B cell (primary cell): ENCODE results near the gene HPN. TPM values are rescaled to one million over a fixed set of nuclear protein-coding genes. Genes with fewer than 3 reads are reported as not detected.

Experiments
- ATAC-seq: fragments of 200-7000 bp; cut with Tn5 transposase; one replicate; pipeline ENCODE4 v1.10.0; 2021; ENCODE audit warnings: low read depth, mild to moderate bottlenecking, moderate number of reproducible peaks, moderate library complexity
- CTCF ChIA-PET: fragments of 350-600 bp; sonication (Branson Sonifier 250); formaldehyde crosslinking; loops from one replicate; lab custom pipeline; 2021; ENCODE audit warnings: antibody characterized with exemption, inconsistent platforms; lab: Charles Lee
- POLR2A ChIA-PET: fragments of 350-600 bp; sonication (Branson Sonifier 250); formaldehyde crosslinking; loops from one replicate; lab custom pipeline; 2021; ENCODE audit warnings: antibody characterized with exemption; lab: Charles Lee
- DNase-seq: peaks from one replicate; pipeline ENCODE4 v3.0.0; 2013
- H2AFZ ChIP-seq: 2 replicates; pipeline ENCODE4 v1.6.1; 2012; ENCODE audit warnings: mild to moderate bottlenecking, low read depth, low read length; ENCODE audit not compliant: insufficient read depth, poor library complexity, severe bottlenecking
- H3K27ac ChIP-seq, 2 donors: 1 replicate in 1 of 2; 2 replicates in 1 of 2; pipeline ENCODE4 v1.5.1; 2012 to 2013; ENCODE audit warnings: low read length in 2 of 2, mild to moderate bottlenecking in 2 of 2, moderate library complexity in 1 of 2
- H3K27me3 ChIP-seq, 4 experiments: fragments of 200-600 bp in 1 of 4; sonication (generic) in 1 of 4; replicated peaks in 1 of 4; 1 replicate in 2 of 4; 2 replicates in 2 of 4; pipeline versions ENCODE4 v1.6.1 to v1.7.0; 2013 to 2016; ENCODE audit warnings: low read length in 3 of 4, mild to moderate bottlenecking in 2 of 4, mixed read lengths in 1 of 4, moderate library complexity in 1 of 4; ENCODE audit not compliant: insufficient read depth in 4 of 4, control insufficient read depth in 3 of 4; ENCODE audit errors: control extremely low read depth in 1 of 4
- H3K36me3 ChIP-seq, 2 experiments: replicated peaks in 1 of 2; 1 replicate in 1 of 2; 2 replicates in 1 of 2; pipeline versions ENCODE4 v1.6.1 to v1.7.1; 2013; ENCODE audit warnings: low read length in 1 of 2; ENCODE audit not compliant: insufficient read depth in 2 of 2, control insufficient read depth in 1 of 2; ENCODE audit errors: control extremely low read depth in 1 of 2, extremely low read depth in 1 of 2
- H3K4me1 ChIP-seq, 2 donors: fragments of 200-600 bp in 1 of 2; sonication (generic) in 1 of 2; 1 replicate in 1 of 2; 2 replicates in 1 of 2; pipeline versions ENCODE4 v1.5.1 to v1.6.1; 2013 to 2017; ENCODE audit warnings: low read length in 2 of 2; ENCODE audit not compliant: control insufficient read depth in 2 of 2, insufficient read depth in 2 of 2
- H3K4me2 ChIP-seq: replicated peaks from 2 replicates; pipeline ENCODE3; 2012; ENCODE audit warnings: mild to moderate bottlenecking, low read depth, low read length; ENCODE audit not compliant: poor library complexity, severe bottlenecking
- H3K4me3 ChIP-seq, 5 experiments: fragments of 200-600 bp in 1 of 5; sonication (generic) in 1 of 5; 1 replicate in 3 of 5; 2 replicates in 2 of 5; pipeline versions ENCODE4 v1.5.1 to v1.7.0; 2011 to 2016; ENCODE audit warnings: low read length in 4 of 5, mild to moderate bottlenecking in 4 of 5, low read depth in 2 of 5, control low read depth in 1 of 5, moderate library complexity in 1 of 5; ENCODE audit not compliant: insufficient read depth in 1 of 5; ENCODE audit errors: control extremely low read depth in 1 of 5, extremely low read depth in 1 of 5
- H3K79me2 ChIP-seq: fragments of 200-600 bp; sonication (generic); one replicate; pipeline ENCODE4 v1.6.0; 2016; ENCODE audit warnings: low read length; ENCODE audit not compliant: control insufficient read depth, insufficient read depth
- H3K9ac ChIP-seq: fragments of 200-600 bp; sonication (generic); 2 replicates; pipeline ENCODE4 v1.6.1; 2017; ENCODE audit warnings: mild to moderate bottlenecking, low read length, moderate library complexity
- H3K9me3 ChIP-seq, 3 donors: one replicate each; pipeline versions ENCODE4 v1.6.1 to v1.7.1; 2013; ENCODE audit warnings: low read length in 2 of 3; ENCODE audit not compliant: control insufficient read depth in 2 of 3, insufficient read depth in 1 of 3; ENCODE audit errors: control extremely low read depth in 1 of 3
- H4K20me1 ChIP-seq: 2 replicates; pipeline ENCODE4 v1.6.0; 2012; ENCODE audit warnings: mild to moderate bottlenecking, low read length; ENCODE audit not compliant: insufficient read depth, control insufficient read depth, poor library complexity, severe bottlenecking
- H3K27ac Mint-ChIP-seq: one replicate; pipeline ENCODE4 v1.8.0; 2021; ENCODE audit warnings: mixed read lengths
- H3K27me3 Mint-ChIP-seq: one replicate; pipeline ENCODE4 v1.8.0; 2021; ENCODE audit warnings: mixed read lengths
- H3K4me1 Mint-ChIP-seq: one replicate; pipeline ENCODE4 v1.8.0; 2021; ENCODE audit warnings: mixed read lengths
- H3K4me3 Mint-ChIP-seq: one replicate; pipeline ENCODE4 v1.8.0; 2021; ENCODE audit warnings: mixed read lengths
- H3K9me3 Mint-ChIP-seq: one replicate; pipeline ENCODE4 v1.8.0; 2022; ENCODE audit warnings: mixed read lengths; ENCODE audit not compliant: insufficient read depth
- CTCF ChIP-seq: fragments of 200-600 bp; IDR thresholded peaks from one replicate; pipeline ENCODE4 v1.8.0; 2022; ENCODE audit warnings: antibody characterized with exemption, mild to moderate bottlenecking
- EZH2 ChIP-seq: IDR thresholded peaks from 2 replicates; pipeline ENCODE4 v1.6.1; 2012; ENCODE audit warnings: borderline replicate concordance, low read depth, mild to moderate bottlenecking, moderate library complexity, low read length; ENCODE audit not compliant: insufficient read depth, poor library complexity, severe bottlenecking
- WGBS: methylation state at CpG from one replicate; pipeline ENCODE4 v1.1.5; 2013; ENCODE audit warnings: missing lambda C conversion rate; ENCODE audit not compliant: insufficient coverage; 5-methylcytosine and 5-hydroxymethylcytosine counted together
- intact Hi-C: fragments of 100-400 bp; cut with micrococcal nuclease; formaldehyde crosslinking; loops from one replicate; pipeline ENCODE4 v1.10.0; 2022
- polyA plus RNA-seq: library from polyadenylated mRNA; depleted of rRNA; stranded (reverse); fragments of >200 nt; gene quantifications from 2 replicates; pipeline ENCODE4 v1.2.3, GENCODE V29; 2012
- total RNA-seq, 2 donors: library from RNA; stranded (reverse); fragments of 120-200 nt in 1 of 2; gene quantifications; 1 replicate in 1 of 2; 2 replicates in 1 of 2; pipeline versions ENCODE4 v1.2.3 to v1.2.4, GENCODE V29; 2013 to 2022

The HPN gene
- total and polyA plus RNA-seq, 2 donors (not counting 1 experiment from before 2014, with no cell fraction given) = 0.30 TPM; not detected in 1

- Histone ChIP-seq H3K4me2 (peak within 1 kb of the TSS; percentile 66), H2AFZ (peak within 1 kb of the TSS; percentile 27), H4K20me1 (no peaks in the 10 kb centered on the region), H3K4me3 (peak within 1 kb of the TSS in 1 of 5 experiments; percentile 24), H3K79me2 (no peaks in the 10 kb centered on the region), H3K27ac (no peak within 1 kb of the TSS), H3K27me3 (peaks cover 0 to 22% (median 2%) of the 10 kb centered on the region in 4 experiments), H3K9ac (no peak within 1 kb of the TSS), H3K36me3 (no peaks in the 10 kb centered on the region), H3K4me1 (peaks cover 7 to 9% of the 10 kb centered on the region in 2 donors), H3K9me3 (peaks cover 0 to 4% (median 0%) of the 10 kb centered on the region in 3 donors)
- intact Hi-C loops = loop anchor here (2.0 kb wide), 1 partner anchor 25 kb away; no protein-coding TSS in a partner anchor
- ChIA-PET CTCF (interaction anchor here (0.8 to 4.5 kb wide), 12 partner anchors 9 to 380 kb away, joined by 3 to 31 read pairs (median 4); partner anchors contain the start of gene LGI4), POLR2A (no interaction called here)
- TF ChIP-seq EZH2 (no peak), CTCF (no peak)
- peaks cover 8% of the 10 kb centered on the region for H3K4me1 Mint-ChIP-seq
- WGBS = 96% methylated on average over 10 of the region's 14 CpGs
- H3K9me3 Mint-ChIP-seq = no peaks in the 10 kb centered on the region
- H3K27me3 Mint-ChIP-seq = peaks cover 7% of the 10 kb centered on the region
- DNase-seq (no peak), ATAC-seq (no peak)
- peak within 1 kb of the TSS; percentile 46 for H3K27ac Mint-ChIP-seq
- H3K4me3 Mint-ChIP-seq = peak within 1 kb of the TSS; percentile 44
These were observed 73.8 kb downstream of the HPN start, which contains the start of gene FXYD3 for GRCh38 chr19:35115177-35115951. Gene FXYD3 (plus strand): TSS chr19:35115823. CDS start chr19:35119377, 3,554 bp downstream.

Other genes with a start within 250 kb of the HPN start
- gene ZNF30, start 114.8 kb upstream of the HPN start, total RNA-seq = 3.3 and 5.1 TPM in 2 replicates
- 2.5 and 3.3 TPM in 2 replicates for gene ZNF30, start 114.8 kb upstream of the HPN start, polyA plus RNA-seq
- 10.9 and 11.2 TPM in 2 replicates for gene ZNF792, start 77.5 kb upstream of the HPN start, total RNA-seq
- 2.6 and 3.8 TPM in 2 replicates for gene ZNF792, start 77.5 kb upstream of the HPN start, polyA plus RNA-seq
- gene GRAMD1A, start 41.4 kb upstream of the HPN start, total RNA-seq = 102 TPM in 2 replicates
- gene GRAMD1A, start 41.4 kb upstream of the HPN start, polyA plus RNA-seq = 83.8 and 90.5 TPM in 2 replicates
- 0.49 and 0.52 TPM in 2 replicates for gene SCN1B, start 11.3 kb upstream of the HPN start, total RNA-seq
- 0.72 and 1.3 TPM in 2 replicates for gene SCN1B, start 11.3 kb upstream of the HPN start, polyA plus RNA-seq
- not detected in 2 replicates for gene FXYD3, start 74.1 kb downstream of the HPN start, total RNA-seq
- not detected in 2 replicates for gene FXYD3, start 74.1 kb downstream of the HPN start, polyA plus RNA-seq
- gene LGI4, start 93.3 kb downstream of the HPN start, total RNA-seq = 0.59 and 0.70 TPM in 2 replicates
- 0.40 and 0.74 TPM in 2 replicates for gene LGI4, start 93.3 kb downstream of the HPN start, polyA plus RNA-seq
- 3.8 and 4.7 TPM in 2 replicates for gene FXYD1, start 97.1 kb downstream of the HPN start, total RNA-seq
- gene FXYD1, start 97.1 kb downstream of the HPN start, polyA plus RNA-seq = 2.6 and 3.1 TPM in 2 replicates
- 27.4 and 32.1 TPM in 2 replicates for gene FXYD7, start 101.5 kb downstream of the HPN start, total RNA-seq
- gene FXYD7, start 101.5 kb downstream of the HPN start, polyA plus RNA-seq = 3.8 and 6.3 TPM in 2 replicates
- 293 and 310 TPM in 2 replicates for gene FXYD5, start 113.0 kb downstream of the HPN start, total RNA-seq
- gene FXYD5, start 113.0 kb downstream of the HPN start, polyA plus RNA-seq = 362 and 390 TPM in 2 replicates
- gene FAM187B, start 187.0 kb downstream of the HPN start, total RNA-seq = 0.25 TPM in 1 of 2 replicates, not detected in the other
- not detected in 2 replicates for gene FAM187B, start 187.0 kb downstream of the HPN start, polyA plus RNA-seq
- 45.3 and 46.5 TPM in 2 replicates for gene LSR, start 207.3 kb downstream of the HPN start, total RNA-seq
- 29.9 and 37.2 TPM in 2 replicates for gene LSR, start 207.3 kb downstream of the HPN start, polyA plus RNA-seq
- gene USF2, start 227.2 kb downstream of the HPN start, total RNA-seq = 314 and 318 TPM in 2 replicates
- 357 and 377 TPM in 2 replicates for gene USF2, start 227.2 kb downstream of the HPN start, polyA plus RNA-seq
- gene HAMP, start 240.8 kb downstream of the HPN start, total RNA-seq = 2.5 and 3.0 TPM in 2 replicates
- gene HAMP, start 240.8 kb downstream of the HPN start, polyA plus RNA-seq = 0.70 and 1.4 TPM in 2 replicates